ENCODE results near the gene HLTF.

DNA sequence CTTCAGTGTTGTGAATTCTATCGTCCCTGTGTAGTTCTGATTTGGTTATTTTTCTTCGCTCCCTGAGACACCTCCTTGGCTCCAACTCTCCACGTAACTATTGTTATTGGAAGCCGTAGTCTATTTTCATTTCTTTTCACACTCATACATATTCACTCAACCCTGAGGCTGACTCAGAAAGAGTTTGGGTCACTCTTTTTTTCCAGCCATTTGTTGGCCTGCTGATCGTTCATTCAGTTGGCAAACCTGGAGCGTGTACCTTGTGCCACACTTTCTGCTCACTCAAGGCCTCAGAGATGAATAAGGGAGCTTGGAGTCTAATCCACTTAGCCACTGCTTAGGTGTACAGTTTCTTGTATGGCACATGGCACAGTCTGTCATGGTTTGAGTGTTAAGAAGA, 72.6 kb downstream of the HLTF start:
- TF ChIP-seq POLR2A (IDR thresholded peaks at IDR 0.05; ENCODE audit: low read length) (no peak), GATA1 (IDR thresholded peaks at IDR 0.05; ENCODE audit: low read depth, low read length) (no peak)

Data from erythroblast (primary cell).